GM12865 (cell line): ENCODE data around the gene ZNF646.
A peak's percentile ranks its signal among the peaks of the same experiment; 100 is the strongest.

Experiments
- DNase-seq: peaks from one replicate; pipeline ENCODE4 v3.0.0; 2010; ENCODE audit warnings: low read depth
- H3K4me3 ChIP-seq: 2 replicates; pipeline ENCODE4 v1.5.1; 2011; ENCODE audit warnings: mild to moderate bottlenecking, low read depth, low read length, control low read depth
- CTCF ChIP-seq: IDR thresholded peaks from 2 replicates; pipeline ENCODE4 v1.5.1; 2011; ENCODE audit warnings: low read length, control low read depth, low read depth, inconsistent platforms; ENCODE audit not compliant: insufficient read depth; ENCODE audit errors: missing control alignments

The ZNF646 gene

DNA sequence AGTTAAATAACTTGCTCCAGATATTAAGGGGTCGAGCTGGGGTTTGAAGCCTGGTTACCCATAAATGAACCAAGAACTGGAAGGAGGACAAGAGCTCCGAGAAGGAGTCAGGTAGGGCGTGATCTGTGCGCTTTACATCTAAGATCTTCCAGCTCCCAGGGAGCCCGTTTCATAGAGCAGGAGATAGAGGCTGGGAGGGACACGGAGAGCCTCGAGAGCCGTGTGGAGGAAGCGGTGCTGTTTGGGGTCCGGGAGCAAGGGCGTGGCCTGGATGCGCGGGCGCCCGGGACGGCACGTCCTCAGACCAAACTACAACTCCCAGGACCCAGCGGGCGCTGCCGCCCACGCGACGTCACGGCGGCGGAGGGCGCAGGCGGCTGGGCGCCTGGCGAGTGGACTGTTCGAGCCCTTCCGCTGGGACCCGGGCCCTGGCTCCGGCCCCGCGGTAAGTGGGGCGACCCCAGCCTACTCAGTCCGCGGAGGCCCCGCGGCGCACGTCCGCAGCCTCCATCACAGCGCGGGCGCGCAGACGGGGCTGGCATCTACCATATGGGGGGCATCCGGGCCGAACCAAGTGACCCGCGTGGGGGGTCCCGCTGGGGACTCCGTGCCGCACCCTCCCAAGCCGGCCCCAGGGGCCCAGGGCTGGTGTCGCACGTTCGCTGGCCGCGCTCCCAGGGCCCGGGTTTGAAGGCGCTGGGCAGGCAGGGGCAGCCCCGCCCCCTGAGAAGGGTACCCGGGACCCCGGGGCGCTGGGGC is 34.0 kb downstream of the ZNF646 start, which contains the start of gene BCKDK:
BCKDK (plus strand) TSS at position 352 of the 759 bp plus-strand sequence. CDS start 838 bp downstream, outside the sequence.
- TF ChIP-seq CTCF, result no peak
- DNase-seq, result peak; percentile 88
- peak within 1 kb of the TSS; percentile 96 for H3K4me3 ChIP-seq

- H3K4me3 ChIP-seq, result peak overlapping the region; percentile 96
- DNase-seq, result no peak
- no peak for TF ChIP-seq CTCF
These were observed 34.8 kb downstream of the ZNF646 start for GRCh38 chr16:31108794-31109558.

DNA sequence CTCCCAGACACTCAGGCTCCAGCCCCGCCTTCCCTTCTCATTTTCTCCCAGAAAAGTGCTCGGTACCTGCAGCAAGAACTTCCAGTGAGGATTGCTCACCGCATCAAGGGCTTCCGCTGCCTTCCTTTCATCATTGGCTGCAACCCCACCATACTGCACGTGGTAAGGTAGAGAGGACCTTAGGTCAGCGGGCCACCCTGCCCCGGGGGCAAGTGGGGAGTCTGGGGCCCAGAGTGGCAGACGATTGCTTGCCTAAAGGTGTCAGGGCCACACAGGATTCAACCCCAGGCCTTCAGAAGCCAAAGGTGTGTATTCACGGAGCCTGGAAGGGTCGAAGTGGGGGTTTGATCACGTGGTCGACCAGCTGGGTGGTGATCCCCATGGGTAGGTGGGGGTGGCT is 35.4 kb downstream of the ZNF646 start:
- DNase-seq, result no peak
- TF ChIP-seq CTCF, result no peak
- H3K4me3 ChIP-seq, result no peak overlapping the region

- no peak for TF ChIP-seq CTCF
- no peak for DNase-seq
- no peak overlapping the region for H3K4me3 ChIP-seq
These were observed 36.1 kb downstream of the ZNF646 start for GRCh38 chr16:31110106-31111034.

DNA sequence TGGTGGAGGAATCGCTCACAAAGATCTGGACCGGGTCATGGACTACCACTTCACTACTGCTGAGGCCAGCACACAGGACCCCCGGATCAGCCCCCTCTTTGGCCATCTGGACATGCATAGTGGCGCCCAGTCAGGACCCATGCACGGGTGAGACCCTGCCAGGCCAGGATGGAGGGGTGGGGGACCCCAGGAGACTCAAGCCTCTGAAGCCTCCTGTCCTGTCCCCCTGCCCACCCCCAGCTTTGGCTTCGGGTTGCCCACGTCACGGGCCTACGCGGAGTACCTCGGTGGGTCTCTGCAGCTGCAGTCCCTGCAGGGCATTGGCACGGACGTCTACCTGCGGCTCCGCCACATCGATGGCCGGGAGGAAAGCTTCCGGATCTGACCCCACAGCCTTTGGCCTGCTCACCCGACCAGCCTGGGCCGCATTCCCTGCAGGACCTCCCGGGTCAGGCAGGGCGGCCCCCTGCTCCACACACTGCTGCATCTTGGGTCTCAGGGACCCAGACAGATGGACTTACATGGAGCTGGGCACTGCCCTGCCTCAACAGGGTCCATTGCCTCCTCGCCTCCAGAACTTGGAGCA is 37.8 kb downstream of the ZNF646 start:
- TF ChIP-seq CTCF, result no peak
- no peak for DNase-seq
- H3K4me3 ChIP-seq, result no peak overlapping the region

- TF ChIP-seq CTCF, result no peak
These were observed 38.5 kb downstream of the ZNF646 start for GRCh38 chr16:31112711-31113110.

More at GRCh38 chr16:31112711-31113110, 38.5 kb downstream of the ZNF646 start:
- no peak for DNase-seq
- no peak overlapping the region for H3K4me3 ChIP-seq
